HCT116 (cell line): ENCODE measurements around the gene GRIP1. TPM values are rescaled to one million over a fixed set of nuclear protein-coding genes. Genes with fewer than 3 reads are reported as not detected.

Experiments
- ATAC-seq: fragments of 200-7000 bp; cut with Tn5 transposase; 2 replicates; pipeline ENCODE4 v1.9.1; 2020; ENCODE audit warnings: mild to moderate bottlenecking, moderate library complexity
- BruUV-seq: library from RNA; stranded (reverse); fragments of 400-500 nt; replicated peaks from 2 replicates; lab custom pipeline; 2021; lab: Mats Ljungman, UMichigan
- CTCF ChIA-PET: fragments of 300-600 bp; sonication (Branson Sonifier 250); formaldehyde crosslinking; loops from one replicate; lab custom pipeline; 2021; ENCODE audit warnings: antibody characterized with exemption; lab: Charles Lee
- POLR2A ChIA-PET: fragments of 300-600, 350-600 bp; sonication (Branson Sonifier 250); formaldehyde crosslinking; loops from one replicate; lab custom pipeline; 2021; ENCODE audit warnings: antibody characterized with exemption; lab: Charles Lee
- RAD21 ChIA-PET, 2 experiments: fragments of 300-600 bp; sonication (Branson Sonifier 250); formaldehyde crosslinking; loops; one replicate each; lab custom pipeline; 2023; ENCODE audit warnings: low total read pairs in 2 of 2; ENCODE audit not compliant: uncharacterized antibody in 2 of 2, unreplicated experiment in 2 of 2, low non-redundant PET in 1 of 2; lab: Charles Lee
- DNase-seq: peaks from one replicate; pipeline ENCODE4 v3.0.0-alpha.2; 2010; ENCODE audit warnings: low read depth, low spot score
- H2AFZ ChIP-seq: fragments of 200-600 bp; shearing (Covaris generic), sonication (generic); 2 replicates; pipeline ENCODE4 v1.6.1; 2017; ENCODE audit warnings: low read depth, mixed run types, mixed read lengths, antibody characterized with exemption, low read length; ENCODE audit not compliant: poor library complexity, severe bottlenecking
- H3K27ac ChIP-seq: 2 replicates; pipeline ENCODE4 v1.5.1; 2012; ENCODE audit warnings: low read depth, low read length
- H3K27me3 ChIP-seq: fragments of 200-600 bp; sonication (generic); 2 replicates; pipeline ENCODE4 v1.6.1; 2016; ENCODE audit warnings: mixed run types, low read length, mixed read lengths; ENCODE audit not compliant: insufficient read depth
- H3K36me3 ChIP-seq, 2 experiments: fragments of 200-500 bp in 1 of 2; fragments of 200-600 bp in 1 of 2; sonication (Bioruptor generic) in 1 of 2; sonication (generic) in 1 of 2; 2 replicates each; pipeline versions ENCODE4 v1.5.1 to v1.6.1; 2014 to 2016; ENCODE audit warnings: low read length in 2 of 2, inconsistent platforms in 1 of 2, mixed read lengths in 1 of 2, mixed run types in 1 of 2; ENCODE audit not compliant: insufficient read depth in 2 of 2, control insufficient read depth in 1 of 2
- H3K4me1 ChIP-seq, 2 experiments: fragments of 200-600 bp in 1 of 2; sonication (generic) in 1 of 2; 2 replicates each; pipeline versions ENCODE4 v1.5.1 to v1.6.1; 2012 to 2017; ENCODE audit warnings: low read length in 2 of 2, inconsistent platforms in 1 of 2, mild to moderate bottlenecking in 1 of 2, mixed read lengths in 1 of 2, mixed run types in 1 of 2, moderate library complexity in 1 of 2; ENCODE audit not compliant: insufficient read depth in 2 of 2, control insufficient read depth in 1 of 2
- H3K4me2 ChIP-seq: fragments of 200-600 bp; sonication (generic); 2 replicates; pipeline ENCODE4 v1.6.1; 2017; ENCODE audit warnings: mixed run types, low read length, mixed read lengths
- H3K4me3 ChIP-seq, 2 experiments: fragments of 200-600 bp in 1 of 2; sonication (generic) in 1 of 2; replicated peaks in 1 of 2; 2 replicates each; pipeline ENCODE4 v1.5.1; 2011 to 2016; ENCODE audit warnings: low read length in 2 of 2, control low read depth in 1 of 2, low read depth in 1 of 2, mild to moderate bottlenecking in 1 of 2, mixed read lengths in 1 of 2, mixed run types in 1 of 2
- H3K79me2 ChIP-seq: fragments of 200-600 bp; sonication (generic); 2 replicates; pipeline ENCODE4 v1.6.1; 2017; ENCODE audit warnings: mild to moderate bottlenecking, mixed run types, low read length, moderate library complexity, mixed read lengths; ENCODE audit not compliant: insufficient read depth
- H3K9ac ChIP-seq: fragments of 200-600 bp; sonication (generic); 2 replicates; pipeline ENCODE4 v1.6.1; 2016; ENCODE audit warnings: low read length, mixed read lengths
- H3K9me2 ChIP-seq: fragments of 200-600 bp; sonication (generic), shearing (Covaris generic); 2 replicates; pipeline ENCODE4 v1.6.1; 2017; ENCODE audit warnings: mixed run types, mild to moderate bottlenecking, moderate library complexity; ENCODE audit not compliant: insufficient read depth
- H3K9me3 ChIP-seq, 2 experiments: fragments of 200-500 bp in 1 of 2; fragments of 200-600 bp in 1 of 2; sonication (Bioruptor generic) in 1 of 2; sonication (generic) in 1 of 2; 2 replicates each; pipeline ENCODE4 v1.6.1; 2014 to 2017; ENCODE audit warnings: low read length in 2 of 2, mixed read lengths in 2 of 2, inconsistent platforms in 1 of 2, low read depth in 1 of 2, mild to moderate bottlenecking in 1 of 2, mixed run types in 1 of 2, moderate library complexity in 1 of 2; ENCODE audit not compliant: control insufficient read depth in 1 of 2, insufficient read depth in 1 of 2
- H4K20me1 ChIP-seq: fragments of 200-600 bp; sonication (generic), shearing (Covaris generic); 2 replicates; pipeline ENCODE4 v1.6.1; 2017; ENCODE audit warnings: mixed run types, mild to moderate bottlenecking, moderate library complexity; ENCODE audit not compliant: insufficient read depth
- CBX3 ChIP-seq: IDR thresholded peaks from 2 replicates; pipeline ENCODE4 v1.6.1; 2012; ENCODE audit warnings: low read depth
- CEBPB ChIP-seq: IDR thresholded peaks from 2 replicates; pipeline ENCODE4 v1.6.1; 2012; ENCODE audit warnings: low read depth
- EGR1 ChIP-seq: IDR thresholded peaks from 2 replicates; pipeline ENCODE4 v1.6.1; 2012; ENCODE audit warnings: low read depth
- ELF1 ChIP-seq: IDR thresholded peaks from 2 replicates; pipeline ENCODE4 v1.6.1; 2012; ENCODE audit warnings: low read depth, borderline replicate concordance
- EZH2 ChIP-seq: fragments of 200-600 bp; sonication (generic); IDR thresholded peaks from 2 replicates; pipeline ENCODE4 v1.6.1; 2017; ENCODE audit warnings: antibody characterized with exemption, mixed run types
- EZH2phosphoT487 ChIP-seq: fragments of 200-600 bp; IDR thresholded peaks from 2 replicates; pipeline ENCODE4 v1.6.1; 2018; ENCODE audit warnings: antibody characterized with exemption, borderline replicate concordance
- FOSL1 ChIP-seq: IDR thresholded peaks from 2 replicates; pipeline ENCODE4 v1.6.1; 2012; ENCODE audit warnings: low read depth
- POLR2A ChIP-seq: IDR thresholded peaks from 2 replicates; pipeline ENCODE4 v1.7.0; 2011; ENCODE audit warnings: borderline replicate concordance; ENCODE audit not compliant: insufficient read depth, insufficient read length; ENCODE audit errors: extremely low read depth
- POLR2AphosphoS5 ChIP-seq: IDR thresholded peaks from 2 replicates; pipeline ENCODE4 v1.6.1; 2011; ENCODE audit warnings: mild to moderate bottlenecking, low read depth, low read length, moderate library complexity
- SIN3A ChIP-seq: IDR thresholded peaks from 2 replicates; pipeline ENCODE4 v1.6.1; 2012; ENCODE audit warnings: low read depth
- SP1 ChIP-seq: IDR thresholded peaks from 2 replicates; pipeline ENCODE4 v1.6.1; 2012; ENCODE audit warnings: low read depth
- SRF ChIP-seq: IDR thresholded peaks from 2 replicates; pipeline ENCODE4 v1.6.1; 2012; ENCODE audit warnings: low read depth
- TCF7L2 ChIP-seq: IDR thresholded peaks from 2 replicates; pipeline ENCODE4 v1.7.0; 2011; ENCODE audit warnings: borderline replicate concordance, inconsistent platforms; ENCODE audit not compliant: insufficient read depth, insufficient read length; ENCODE audit errors: extremely low read depth
- YY1 ChIP-seq: IDR thresholded peaks from 2 replicates; pipeline ENCODE4 v1.6.1; 2011; ENCODE audit warnings: low read length, low read depth, moderate library complexity, mild to moderate bottlenecking; ENCODE audit not compliant: insufficient replicate concordance; ENCODE audit errors: extremely low read depth
- ZNF274 ChIP-seq: fragments of 200-500 bp; sonication (Bioruptor generic); IDR thresholded peaks from 2 replicates; pipeline ENCODE4 v1.6.1; 2014; ENCODE audit warnings: mild to moderate bottlenecking, low read depth, low read length, inconsistent platforms
- intact Hi-C: fragments of 100-400 bp; cut with micrococcal nuclease; formaldehyde crosslinking; loops from 2 replicates; pipeline ENCODE4 v1.10.0; 2022
- total RNA-seq: library from RNA; stranded (reverse); gene quantifications from one replicate; pipeline ENCODE4 v1.2.1, GENCODE V29; 2021; ENCODE audit not compliant: unreplicated experiment
- TF ChIP-seq, protein P1 (sequence below): IDR thresholded peaks from 2 replicates; pipeline ENCODE4 v1.6.1; 2011; ENCODE audit warnings: mild to moderate bottlenecking, low read length, moderate library complexity; ENCODE audit not compliant: insufficient replicate concordance; ENCODE audit errors: extremely low read depth
- TF ChIP-seq, protein P2 (sequence below): IDR thresholded peaks from 2 replicates; pipeline ENCODE4 v1.6.1; 2012

The GRIP1 gene
- total RNA-seq, 1 experiment from 2014 or later = not detected

- Histone ChIP-seq H3K36me3 (no peaks in the 10 kb centered on the region), H3K9ac (no peak overlapping the region), H3K9me3 (no peaks in the 10 kb centered on the region), H4K20me1 (no peaks in the 10 kb centered on the region; the same call in 1 of the 2 replicates), H2AFZ (no peak overlapping the region), H3K4me3 (no peak overlapping the region), H3K9me2 (no peaks in the 10 kb centered on the region), H3K79me2 (no peaks in the 10 kb centered on the region), H3K4me1 (no peaks in the 10 kb centered on the region), H3K4me2 (no peak overlapping the region), H3K27me3 (peaks cover 38% of the 10 kb centered on the region), H3K27ac (no peak overlapping the region)
- ChIA-PET RAD21 (no interaction called here), CTCF (no interaction called here), POLR2A (no interaction called here)
- DNase-seq = no peak
- intact Hi-C loops = no loop called here
- BruUV-seq = no TSS peak
- ATAC-seq = no peak
- TF ChIP-seq ZNF274 = no peak
- no peak for TF ChIP-seq EGR1
- no peak for TF ChIP-seq POLR2AphosphoS5
- TF ChIP-seq CEBPB = no peak
- no peak for TF ChIP-seq SIN3A
- TF ChIP-seq EZH2phosphoT487 = no peak
- no peak for TF ChIP-seq FOSL1
- TF ChIP-seq SP1 = no peak
- TF ChIP-seq TCF7L2 = no peak
- TF ChIP-seq SRF = no peak
- TF ChIP-seq POLR2A = no peak
- no peak for TF ChIP-seq EZH2
- TF ChIP-seq CBX3 = no peak
- no peak for TF ChIP-seq ELF1
- TF ChIP-seq, protein P1, sequence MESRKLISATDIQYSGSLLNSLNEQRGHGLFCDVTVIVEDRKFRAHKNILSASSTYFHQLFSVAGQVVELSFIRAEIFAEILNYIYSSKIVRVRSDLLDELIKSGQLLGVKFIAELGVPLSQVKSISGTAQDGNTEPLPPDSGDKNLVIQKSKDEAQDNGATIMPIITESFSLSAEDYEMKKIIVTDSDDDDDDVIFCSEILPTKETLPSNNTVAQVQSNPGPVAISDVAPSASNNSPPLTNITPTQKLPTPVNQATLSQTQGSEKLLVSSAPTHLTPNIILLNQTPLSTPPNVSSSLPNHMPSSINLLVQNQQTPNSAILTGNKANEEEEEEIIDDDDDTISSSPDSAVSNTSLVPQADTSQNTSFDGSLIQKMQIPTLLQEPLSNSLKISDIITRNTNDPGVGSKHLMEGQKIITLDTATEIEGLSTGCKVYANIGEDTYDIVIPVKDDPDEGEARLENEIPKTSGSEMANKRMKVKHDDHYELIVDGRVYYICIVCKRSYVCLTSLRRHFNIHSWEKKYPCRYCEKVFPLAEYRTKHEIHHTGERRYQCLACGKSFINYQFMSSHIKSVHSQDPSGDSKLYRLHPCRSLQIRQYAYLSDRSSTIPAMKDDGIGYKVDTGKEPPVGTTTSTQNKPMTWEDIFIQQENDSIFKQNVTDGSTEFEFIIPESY = no peak
- TF ChIP-seq, protein P2, sequence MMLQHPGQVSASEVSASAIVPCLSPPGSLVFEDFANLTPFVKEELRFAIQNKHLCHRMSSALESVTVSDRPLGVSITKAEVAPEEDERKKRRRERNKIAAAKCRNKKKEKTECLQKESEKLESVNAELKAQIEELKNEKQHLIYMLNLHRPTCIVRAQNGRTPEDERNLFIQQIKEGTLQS = no peak
- TF ChIP-seq YY1 = no peak
These were observed 17.5 kb downstream of the GRIP1 start for GRCh38 chr12:66661357-66661756.
